ENCODE measurements around the gene TRAK1. TPM values are rescaled to one million over a fixed set of nuclear protein-coding genes. Genes with fewer than 3 reads are reported as not detected.
A peak's percentile ranks its signal among the peaks of the same experiment; 100 is the strongest.

TRAK1 gene
- total RNA-seq, 3 donors from 2014 or later, result 29.0 to 53.7 (median 40.6) TPM

DNA sequence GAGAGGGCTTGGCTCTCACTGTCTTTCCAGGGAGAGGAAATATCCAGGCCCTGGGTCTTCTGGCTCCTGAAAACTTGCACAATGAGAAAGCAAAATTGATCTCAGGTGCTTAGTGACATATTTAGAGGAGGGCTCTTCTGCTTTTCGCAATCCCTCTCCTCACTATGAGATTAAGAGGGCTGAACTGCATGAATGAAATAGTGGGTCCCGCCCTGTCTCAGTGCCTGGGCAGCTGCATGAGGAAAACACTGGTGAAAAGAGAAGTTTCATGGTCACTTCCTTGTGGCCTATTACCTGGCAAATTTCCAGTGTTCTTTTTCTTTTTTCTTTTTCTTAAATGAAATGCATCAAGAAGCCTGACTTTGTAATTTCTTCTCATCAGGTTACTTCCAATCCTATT lies 73.5 kb downstream of the TRAK1 start:
- Histone ChIP-seq H3K4me1 (peaks cover 0 to 16% of the 10 kb centered on the region in 2 donors), H3K4me3 (no peak overlapping the region), H3K9me3 (no peaks in the 10 kb centered on the region), H3K27ac (peak overlapping the region in 1 of 2 donors; percentile 19), H3K36me3 (no peaks in the 10 kb centered on the region), H3K27me3 (no peaks in the 10 kb centered on the region)
- intact Hi-C loops (cut with DNase I; ENCODE audit: low total_unique reads), result loop anchor here (1.0 kb wide), 1 partner anchor 36 kb away; no protein-coding TSS in a partner anchor
- TF ChIP-seq, protein P1, sequence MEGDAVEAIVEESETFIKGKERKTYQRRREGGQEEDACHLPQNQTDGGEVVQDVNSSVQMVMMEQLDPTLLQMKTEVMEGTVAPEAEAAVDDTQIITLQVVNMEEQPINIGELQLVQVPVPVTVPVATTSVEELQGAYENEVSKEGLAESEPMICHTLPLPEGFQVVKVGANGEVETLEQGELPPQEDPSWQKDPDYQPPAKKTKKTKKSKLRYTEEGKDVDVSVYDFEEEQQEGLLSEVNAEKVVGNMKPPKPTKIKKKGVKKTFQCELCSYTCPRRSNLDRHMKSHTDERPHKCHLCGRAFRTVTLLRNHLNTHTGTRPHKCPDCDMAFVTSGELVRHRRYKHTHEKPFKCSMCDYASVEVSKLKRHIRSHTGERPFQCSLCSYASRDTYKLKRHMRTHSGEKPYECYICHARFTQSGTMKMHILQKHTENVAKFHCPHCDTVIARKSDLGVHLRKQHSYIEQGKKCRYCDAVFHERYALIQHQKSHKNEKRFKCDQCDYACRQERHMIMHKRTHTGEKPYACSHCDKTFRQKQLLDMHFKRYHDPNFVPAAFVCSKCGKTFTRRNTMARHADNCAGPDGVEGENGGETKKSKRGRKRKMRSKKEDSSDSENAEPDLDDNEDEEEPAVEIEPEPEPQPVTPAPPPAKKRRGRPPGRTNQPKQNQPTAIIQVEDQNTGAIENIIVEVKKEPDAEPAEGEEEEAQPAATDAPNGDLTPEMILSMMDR (IDR thresholded peaks at IDR 0.05), result no peak
- TF ChIP-seq POLR2AphosphoS5 (IDR thresholded peaks at IDR 0.05) (no peak), POLR2A (IDR thresholded peaks at IDR 0.05) (no peak)
- no peak for DNase-seq (ENCODE audit: low spot score in 2 of 2)

DNA sequence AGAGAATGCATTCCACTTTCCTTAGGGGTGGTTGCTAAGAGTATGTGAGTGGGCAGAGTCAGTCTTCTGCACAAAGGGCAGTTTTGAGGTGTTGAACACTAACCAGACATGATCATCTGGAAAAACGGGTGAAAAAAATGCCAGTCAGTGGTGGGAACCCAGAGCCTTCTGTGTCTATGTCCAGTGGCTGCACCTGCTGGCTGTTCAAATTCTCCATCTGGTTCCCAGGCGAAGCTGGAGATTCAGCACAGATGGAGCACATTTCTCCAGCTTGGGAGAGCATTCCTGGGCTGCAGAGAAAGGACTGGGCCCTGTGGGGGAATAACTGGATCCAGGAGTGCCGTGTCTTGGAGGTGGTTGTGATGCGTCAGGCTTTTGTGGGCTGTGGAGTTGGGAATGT lies 74.1 kb downstream of the TRAK1 start:
- peaks cover 0 to 16% of the 10 kb centered on the region in 2 donors for H3K4me1 ChIP-seq
- H3K36me3 ChIP-seq, result no peaks in the 10 kb centered on the region
- intact Hi-C loops (cut with DNase I; ENCODE audit: low total_unique reads), result loop anchor here (1.0 kb wide), 1 partner anchor 35 kb away; no protein-coding TSS in a partner anchor
- H3K27me3 ChIP-seq, result no peaks in the 10 kb centered on the region
- H3K27ac ChIP-seq, result no peak overlapping the region
- no peaks in the 10 kb centered on the region for H3K9me3 ChIP-seq
- H3K4me3 ChIP-seq, result no peak overlapping the region
- no peak for DNase-seq (ENCODE audit: low spot score in 2 of 2)
- TF ChIP-seq POLR2AphosphoS5 (IDR thresholded peaks at IDR 0.05) (no peak), POLR2A (IDR thresholded peaks at IDR 0.05) (no peak)
- TF ChIP-seq, protein P1 (IDR thresholded peaks at IDR 0.05), result no peak

DNA sequence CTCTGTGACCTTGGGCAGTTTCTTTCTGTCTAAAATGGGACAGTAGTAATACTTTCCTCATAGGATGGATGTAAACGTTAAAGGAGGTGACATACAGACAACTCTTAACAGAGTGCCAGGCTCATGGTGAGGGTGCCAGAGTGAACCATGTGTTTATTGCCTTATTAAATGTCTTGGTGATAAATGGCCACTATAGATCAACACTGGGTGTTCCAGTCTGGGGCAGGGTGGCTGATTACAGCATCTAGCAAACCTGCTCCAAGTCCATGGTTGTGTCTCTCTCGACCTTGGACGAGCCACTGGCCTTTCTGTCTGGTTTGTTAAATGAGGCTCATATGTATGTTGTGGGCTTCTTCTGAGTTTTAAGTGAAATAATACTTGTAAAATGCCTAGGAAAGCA lies 75.1 kb downstream of the TRAK1 start:
- Histone ChIP-seq H3K27me3 (no peaks in the 10 kb centered on the region), H3K4me1 (peaks cover 0 to 16% of the 10 kb centered on the region in 2 donors), H3K4me3 (no peak overlapping the region), H3K36me3 (no peaks in the 10 kb centered on the region), H3K27ac (peak overlapping the region in 1 of 2 donors; percentile 8), H3K9me3 (no peaks in the 10 kb centered on the region)
- intact Hi-C loops (cut with DNase I; ENCODE audit: low total_unique reads), result no loop called here
- TF ChIP-seq POLR2AphosphoS5 (IDR thresholded peaks at IDR 0.05) (no peak), POLR2A (IDR thresholded peaks at IDR 0.05) (no peak)
- TF ChIP-seq, protein P1 (IDR thresholded peaks at IDR 0.05), result no peak
- no peak for DNase-seq (ENCODE audit: low spot score in 2 of 2)

DNA sequence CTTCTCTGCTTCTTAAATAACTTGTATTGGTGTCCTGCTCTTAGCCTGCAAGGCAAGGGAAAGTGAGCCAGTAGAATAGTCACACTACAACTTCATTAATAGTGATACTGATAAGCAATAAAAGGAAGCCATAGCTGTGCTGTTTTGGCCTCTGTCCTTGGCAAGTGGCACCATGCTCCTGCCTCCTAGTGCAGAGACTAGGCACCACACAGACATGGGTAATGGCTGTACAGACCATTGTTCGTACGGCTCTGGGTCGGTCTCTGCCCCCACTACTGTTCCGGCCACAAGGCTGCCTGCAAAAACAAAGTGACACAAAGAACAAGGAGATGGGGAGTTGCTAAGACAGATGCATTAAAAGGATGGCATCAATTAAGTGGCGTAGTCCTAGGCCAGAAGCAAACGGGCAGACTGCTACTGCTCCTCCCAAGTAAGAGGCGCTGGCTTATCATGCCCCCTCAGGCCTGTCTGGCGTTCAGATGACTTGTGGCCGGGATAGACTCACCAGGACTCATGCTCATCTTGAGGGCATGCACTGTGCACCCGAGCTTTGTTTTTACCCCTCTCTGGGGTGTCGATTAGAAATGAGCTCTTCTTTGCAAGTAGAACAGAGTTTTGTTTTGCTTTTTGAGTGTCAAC lies 75.6 kb downstream of the TRAK1 start:
- no peaks in the 10 kb centered on the region for H3K36me3 ChIP-seq
- TF ChIP-seq POLR2AphosphoS5 (IDR thresholded peaks at IDR 0.05) (no peak), POLR2A (IDR thresholded peaks at IDR 0.05) (no peak)
- TF ChIP-seq, protein P1 (IDR thresholded peaks at IDR 0.05), result no peak
- no peak overlapping the region for H3K4me3 ChIP-seq
- H3K27ac ChIP-seq, result no peak overlapping the region
- no peaks in the 10 kb centered on the region for H3K9me3 ChIP-seq
- intact Hi-C loops (cut with DNase I; ENCODE audit: low total_unique reads), result no loop called here
- no peaks in the 10 kb centered on the region for H3K27me3 ChIP-seq
- no peak for DNase-seq (ENCODE audit: low spot score in 2 of 2)
- H3K4me1 ChIP-seq, result peaks cover 0 to 12% of the 10 kb centered on the region in 2 donors

DNA sequence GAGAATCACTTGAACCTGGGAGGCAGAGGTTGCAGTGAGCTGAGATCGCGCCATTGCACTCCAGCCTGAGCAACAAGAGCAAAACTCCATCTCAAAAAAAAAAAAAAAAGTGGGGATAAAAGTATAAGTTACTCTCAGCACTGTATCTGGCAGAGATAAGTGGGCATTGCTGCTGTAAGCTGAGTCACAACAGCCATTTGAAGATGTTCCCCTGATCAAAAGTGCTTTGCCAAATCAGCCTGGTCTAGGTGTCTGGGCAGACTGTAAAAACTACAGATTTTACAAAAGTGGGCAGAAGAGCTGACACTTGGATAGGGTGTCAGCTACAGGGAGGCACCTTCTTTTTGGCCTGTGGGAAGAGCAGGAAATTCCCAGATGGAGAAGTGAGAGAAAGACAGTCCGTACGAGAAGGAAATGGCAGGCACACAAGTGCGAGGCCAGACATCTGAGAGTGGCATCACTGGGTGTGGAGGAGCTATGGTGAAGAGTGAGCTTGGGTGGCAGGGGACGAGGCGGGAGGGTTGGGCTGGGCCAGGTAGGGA lies 78.5 kb downstream of the TRAK1 start:
- intact Hi-C loops (cut with DNase I; ENCODE audit: low total_unique reads), result no loop called here
- H3K36me3 ChIP-seq, result no peaks in the 10 kb centered on the region
- no peak for DNase-seq (ENCODE audit: low spot score in 2 of 2)
- no peaks in the 10 kb centered on the region for H3K9me3 ChIP-seq
- H3K27ac ChIP-seq, result peak overlapping the region; percentile 16 to 44
- TF ChIP-seq POLR2A (IDR thresholded peaks at IDR 0.05), result no peak
- TF ChIP-seq, protein P1 (IDR thresholded peaks at IDR 0.05), result no peak
- no peak for TF ChIP-seq POLR2AphosphoS5 (IDR thresholded peaks at IDR 0.05)
- peaks cover 0 to under 1% of the 10 kb centered on the region in 2 donors for H3K4me1 ChIP-seq
- H3K27me3 ChIP-seq, result no peaks in the 10 kb centered on the region
- no peak overlapping the region for H3K4me3 ChIP-seq

Data from breast epithelium (tissue), 4 donors.